GM12875 (cell line): ENCODE data around the gene SUSD2.

Source experiments
- H3K4me3 ChIP-seq: one replicate; pipeline ENCODE4 v1.5.1; 2011; ENCODE audit warnings: low read depth, low read length, control low read depth
- CTCF ChIP-seq: IDR thresholded peaks from 2 replicates; pipeline ENCODE4 v1.5.1; 2011; ENCODE audit warnings: low read depth, mild to moderate bottlenecking, control low read depth, inconsistent platforms, low read length, moderate library complexity, borderline replicate concordance; ENCODE audit not compliant: insufficient read depth

Gene SUSD2

GRCh38 chr22:24214467-24215285 is 33.4 kb downstream of the SUSD2 start:
- no peak for TF ChIP-seq CTCF
- no peak overlapping the region for H3K4me3 ChIP-seq

GRCh38 chr22:24216541-24217209 is 35.4 kb downstream of the SUSD2 start:
- no peak for TF ChIP-seq CTCF
- H3K4me3 ChIP-seq, result no peak overlapping the region

- no peak overlapping the region for H3K4me3 ChIP-seq
- no peak for TF ChIP-seq CTCF
Observed at GRCh38 chr22:24217384-24217783, 36.1 kb downstream of the SUSD2 start.

- TF ChIP-seq CTCF, result no peak
- no peak overlapping the region for H3K4me3 ChIP-seq
Observed at GRCh38 chr22:24219750-24220149, 38.5 kb downstream of the SUSD2 start.

GRCh38 chr22:24224468-24224867 is 43.2 kb downstream of the SUSD2 start:
- TF ChIP-seq CTCF, result no peak
- no peak overlapping the region for H3K4me3 ChIP-seq

GRCh38 chr22:24225044-24225601 is 43.8 kb downstream of the SUSD2 start:
- no peak overlapping the region for H3K4me3 ChIP-seq
- TF ChIP-seq CTCF, result no peak
